Activated CD8-positive, alpha-beta memory T cell treated with anti-CD3 and anti-CD28 coated beads, Interleukin-2, amount 50 U/mL, for 48 hours (primary cell): ENCODE data around the gene TMA16.

Experiments
- DNase-seq: peaks from one replicate; pipeline ENCODE4 v3.0.0-alpha.2; 2020

The TMA16 gene

GRCh38 chr4:163565226-163566135 lies 71.0 kb downstream of the TMA16 start:
- DNase-seq, result no peak

DNA sequence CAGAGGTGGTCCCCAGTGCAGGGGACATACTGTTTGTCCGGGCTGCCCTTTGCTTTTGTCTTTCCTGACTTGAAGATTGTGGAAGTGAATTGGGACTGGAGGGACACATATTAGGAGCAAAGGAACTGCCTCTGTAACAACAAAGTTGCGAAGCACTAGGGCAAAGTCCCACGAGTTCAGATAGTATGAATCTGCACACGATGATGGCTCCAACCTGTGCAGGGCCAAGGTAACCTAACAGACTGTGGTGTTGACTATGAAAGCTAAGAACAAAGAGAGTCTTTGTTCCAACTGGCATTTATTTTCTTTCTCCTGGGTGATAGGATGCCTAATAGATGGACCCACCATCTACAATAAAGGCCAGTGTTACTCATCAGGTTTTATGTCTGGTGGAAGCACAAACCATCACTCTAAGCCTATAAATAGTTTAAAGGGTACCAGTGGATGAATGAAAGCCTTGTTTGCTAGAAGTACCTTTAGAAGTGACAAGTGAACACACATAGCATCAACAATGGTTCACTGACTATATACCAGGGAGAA lies 71.8 kb downstream of the TMA16 start:
- no peak for DNase-seq

DNA sequence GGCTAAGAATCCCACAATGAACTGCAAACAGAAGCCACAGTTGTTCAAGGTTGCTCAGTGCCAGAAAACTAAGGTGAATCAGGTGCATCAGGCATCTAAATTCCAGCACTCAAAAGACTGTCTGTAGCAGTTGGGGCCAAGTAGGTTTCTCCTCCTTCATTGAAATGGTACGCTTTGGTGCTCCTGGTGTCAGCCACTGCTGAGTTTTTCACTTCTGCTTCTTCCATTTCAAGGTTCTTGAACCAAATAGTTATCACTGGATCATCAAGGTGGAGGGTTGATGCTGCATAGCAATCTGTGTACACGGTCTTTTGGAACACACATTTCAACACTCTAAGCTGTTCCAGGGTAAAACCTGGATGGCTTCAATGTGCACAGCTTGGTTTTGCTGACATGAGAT lies 74.4 kb downstream of the TMA16 start:
- DNase-seq, result no peak
